GM21619 (cell line): ENCODE data around the gene ZNF628.

Source experiments
- ATAC-seq: cut with Tn5 transposase; IDR thresholded peaks from one replicate; pipeline ENCODE4 v1.9.1; 2021; ENCODE audit not compliant: unreplicated experiment

Gene ZNF628

GRCh38 chr19:55527197-55528029 is 51.0 kb downstream of the ZNF628 start:
- no peak for ATAC-seq

- no peak for ATAC-seq
Measured at GRCh38 chr19:55528030-55528803, 51.8 kb downstream of the ZNF628 start.

GRCh38 chr19:55529636-55530234 is 53.3 kb downstream of the ZNF628 start:
- ATAC-seq: no peak

- ATAC-seq: no peak
Measured at GRCh38 chr19:55530996-55531395, 54.6 kb downstream of the ZNF628 start.
